Activated CD8-positive, alpha-beta memory T cell treated with anti-CD3 and anti-CD28 coated beads for 36 hours (primary cell): ENCODE measurements around the gene DNAH2. TPM values are rescaled to one million over a fixed set of nuclear protein-coding genes. Genes with fewer than 3 reads are reported as not detected.

Experiments used
- CTCF ChIA-PET: fragments of 350-600 bp; sonication (Branson Sonifier 250); formaldehyde crosslinking; loops from one replicate; lab custom pipeline; 2021; ENCODE audit warnings: antibody characterized with exemption; lab: Charles Lee
- POLR2A ChIA-PET: fragments of 350-600 bp; sonication (Branson Sonifier 250); formaldehyde crosslinking; loops from one replicate; lab custom pipeline; 2021; ENCODE audit warnings: antibody characterized with exemption; lab: Charles Lee
- total RNA-seq, 2 experiments: library from RNA; stranded (reverse); gene quantifications; one replicate each; pipeline ENCODE4 v1.2.3, GENCODE V29; 2021

Gene DNAH2, protein sequence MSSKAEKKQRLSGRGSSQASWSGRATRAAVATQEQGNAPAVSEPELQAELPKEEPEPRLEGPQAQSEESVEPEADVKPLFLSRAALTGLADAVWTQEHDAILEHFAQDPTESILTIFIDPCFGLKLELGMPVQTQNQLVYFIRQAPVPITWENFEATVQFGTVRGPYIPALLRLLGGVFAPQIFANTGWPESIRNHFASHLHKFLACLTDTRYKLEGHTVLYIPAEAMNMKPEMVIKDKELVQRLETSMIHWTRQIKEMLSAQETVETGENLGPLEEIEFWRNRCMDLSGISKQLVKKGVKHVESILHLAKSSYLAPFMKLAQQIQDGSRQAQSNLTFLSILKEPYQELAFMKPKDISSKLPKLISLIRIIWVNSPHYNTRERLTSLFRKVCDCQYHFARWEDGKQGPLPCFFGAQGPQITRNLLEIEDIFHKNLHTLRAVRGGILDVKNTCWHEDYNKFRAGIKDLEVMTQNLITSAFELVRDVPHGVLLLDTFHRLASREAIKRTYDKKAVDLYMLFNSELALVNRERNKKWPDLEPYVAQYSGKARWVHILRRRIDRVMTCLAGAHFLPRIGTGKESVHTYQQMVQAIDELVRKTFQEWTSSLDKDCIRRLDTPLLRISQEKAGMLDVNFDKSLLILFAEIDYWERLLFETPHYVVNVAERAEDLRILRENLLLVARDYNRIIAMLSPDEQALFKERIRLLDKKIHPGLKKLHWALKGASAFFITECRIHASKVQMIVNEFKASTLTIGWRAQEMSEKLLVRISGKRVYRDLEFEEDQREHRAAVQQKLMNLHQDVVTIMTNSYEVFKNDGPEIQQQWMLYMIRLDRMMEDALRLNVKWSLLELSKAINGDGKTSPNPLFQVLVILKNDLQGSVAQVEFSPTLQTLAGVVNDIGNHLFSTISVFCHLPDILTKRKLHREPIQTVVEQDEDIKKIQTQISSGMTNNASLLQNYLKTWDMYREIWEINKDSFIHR (N-terminal part only)
- total RNA-seq, result under 1 TPM; 0.10 to 0.23 TPM

DNA sequence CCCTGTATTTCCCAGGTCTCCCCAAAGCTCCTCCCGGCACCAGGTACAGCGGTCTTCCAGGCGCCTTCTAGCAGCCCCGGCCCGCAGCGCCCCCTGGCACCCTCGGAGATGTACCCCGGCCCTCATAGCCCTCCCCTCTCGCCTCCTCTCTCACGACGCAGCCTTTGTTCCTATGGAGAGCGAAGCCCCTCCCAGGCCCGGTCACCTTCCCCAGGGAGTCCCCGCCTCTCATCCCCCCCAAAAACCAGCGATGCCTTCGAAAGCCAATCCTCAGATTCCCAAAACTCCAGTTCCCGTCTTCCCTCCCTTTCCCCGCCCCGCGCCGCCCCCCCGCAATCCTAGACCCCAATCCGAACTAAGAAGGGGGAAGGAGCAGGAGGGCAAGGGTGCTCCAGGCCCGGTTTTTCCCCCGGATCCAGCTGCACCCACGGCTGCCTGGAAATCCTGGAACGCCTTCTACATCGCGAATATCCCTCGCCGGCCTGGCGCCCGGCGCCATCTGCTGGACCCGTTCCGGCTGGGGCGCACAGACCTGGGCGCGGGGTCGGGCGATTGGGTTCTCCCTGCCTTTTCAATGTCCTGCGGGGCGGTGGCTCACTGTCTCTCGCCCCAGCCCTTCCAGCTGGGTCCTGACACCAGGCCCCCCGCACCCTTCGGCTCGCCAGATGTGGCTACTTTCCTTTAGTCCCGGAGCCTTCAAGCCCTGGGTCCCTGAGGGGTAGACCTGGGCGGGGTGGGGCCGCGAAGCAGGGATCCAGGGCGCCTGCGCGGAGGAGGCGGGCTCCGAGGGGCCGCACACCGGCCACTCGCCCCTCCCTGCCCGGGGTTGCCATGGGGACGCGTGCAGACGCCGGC lies at the start of gene DNAH2:
TSS of gene DNAH2 (plus strand) at position 844 of the 855 bp plus-strand sequence. CDS start 1,991 bp downstream, outside the sequence.
- CTCF ChIA-PET, result interaction anchor here (0.9 to 1.4 kb wide), 4 partner anchors 14 to 280 kb away, joined by 3 to 4 read pairs (median 3); partner anchors contain the start of gene TP53
- POLR2A ChIA-PET, result interaction anchor here (0.5 to 0.6 kb wide), 2 partner anchors 36 to 45 kb away, joined by 5 read pairs; no protein-coding TSS in a partner anchor

DNA sequence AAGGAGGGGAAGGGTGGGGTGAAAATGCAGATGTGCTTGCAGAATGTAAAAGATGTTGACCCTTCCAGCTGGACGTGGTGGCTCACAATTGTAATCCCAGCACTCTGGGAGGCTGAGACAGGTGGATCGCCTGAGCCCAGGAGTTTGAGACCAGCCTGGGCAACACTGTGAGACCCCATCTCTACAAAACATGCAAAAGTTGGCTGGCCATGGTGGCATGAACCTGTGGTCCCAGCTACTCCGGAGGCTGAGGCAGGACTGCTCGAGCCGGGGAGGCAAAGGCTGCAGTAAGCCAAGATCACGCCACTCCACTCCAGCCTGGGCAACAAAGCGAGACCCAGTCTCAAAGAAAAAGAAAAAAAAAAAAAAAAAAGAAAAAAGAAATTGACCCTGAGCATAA lies 49.1 kb upstream of the DNAH2 start:
- POLR2A ChIA-PET, result interaction anchor here (0.7 kb wide), 1 partner anchor 1127 kb away, joined by 6 read pairs; no protein-coding TSS in a partner anchor
- CTCF ChIA-PET, result no interaction called here

DNA sequence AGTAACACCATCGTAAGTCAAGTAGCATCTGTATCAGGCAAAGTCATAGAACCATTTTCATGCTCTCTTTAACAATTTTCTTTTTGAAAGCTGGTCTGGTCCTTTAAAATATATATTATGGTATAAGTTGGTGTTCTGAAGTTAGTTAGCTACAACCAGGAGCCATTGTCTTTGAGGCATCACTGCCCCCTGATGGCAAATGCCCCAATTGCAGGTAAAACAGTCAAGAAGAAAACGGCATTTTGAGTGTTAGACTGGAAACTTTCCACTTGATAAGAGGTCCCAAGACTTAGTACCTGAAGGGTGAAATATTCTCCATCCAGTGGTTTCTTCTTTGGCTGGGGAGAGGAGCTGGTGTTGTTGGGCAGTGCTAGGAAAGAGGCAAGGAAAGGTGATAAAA lies 44.3 kb upstream of the DNAH2 start:
- POLR2A ChIA-PET, result interaction anchor here (1.0 kb wide), 1 partner anchor 15 kb away, joined by 8 read pairs; the partner anchor contains the start of genes TP53 and WRAP53
- CTCF ChIA-PET, result interaction anchor here (0.7 to 2.5 kb wide), 10 partner anchors 10 to 318 kb away, joined by 3 to 13 read pairs (median 4); partner anchors contain the start of genes ATP1B2, SAT2, TP53 and WRAP53

DNA sequence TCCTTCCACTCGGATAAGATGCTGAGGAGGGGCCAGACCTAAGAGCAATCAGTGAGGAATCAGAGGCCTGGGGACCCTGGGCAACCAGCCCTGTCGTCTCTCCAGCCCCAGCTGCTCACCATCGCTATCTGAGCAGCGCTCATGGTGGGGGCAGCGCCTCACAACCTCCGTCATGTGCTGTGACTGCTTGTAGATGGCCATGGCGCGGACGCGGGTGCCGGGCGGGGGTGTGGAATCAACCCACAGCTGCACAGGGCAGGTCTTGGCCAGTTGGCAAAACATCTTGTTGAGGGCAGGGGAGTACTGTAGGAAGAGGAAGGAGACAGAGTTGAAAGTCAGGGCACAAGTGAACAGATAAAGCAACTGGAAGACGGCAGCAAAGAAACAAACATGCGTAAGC lies 42.6 kb upstream of the DNAH2 start:
- POLR2A ChIA-PET, result no interaction called here
- CTCF ChIA-PET, result interaction anchor here (1.3 kb wide), 1 partner anchor 12 kb away, joined by 5 read pairs; the partner anchor contains the start of gene TP53

DNA sequence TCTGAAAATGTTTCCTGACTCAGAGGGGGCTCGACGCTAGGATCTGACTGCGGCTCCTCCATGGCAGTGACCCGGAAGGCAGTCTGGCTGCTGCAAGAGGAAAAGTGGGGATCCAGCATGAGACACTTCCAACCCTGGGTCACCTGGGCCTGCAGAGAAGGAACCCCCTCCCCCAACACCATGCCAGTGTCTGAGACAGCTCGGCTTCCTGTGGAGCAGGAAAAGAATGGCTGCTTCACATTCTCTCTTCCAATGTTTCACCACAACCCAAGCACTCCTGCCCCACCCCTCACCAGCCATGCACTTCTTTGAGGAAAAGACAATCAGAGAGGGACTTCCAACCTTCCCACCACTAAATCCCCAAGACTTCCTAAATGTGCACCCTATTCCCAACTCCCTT lies 41.0 kb upstream of the DNAH2 start:
- CTCF ChIA-PET, result interaction anchor here (1.3 kb wide), 1 partner anchor 11 kb away, joined by 5 read pairs; the partner anchor contains the start of gene TP53

DNA sequence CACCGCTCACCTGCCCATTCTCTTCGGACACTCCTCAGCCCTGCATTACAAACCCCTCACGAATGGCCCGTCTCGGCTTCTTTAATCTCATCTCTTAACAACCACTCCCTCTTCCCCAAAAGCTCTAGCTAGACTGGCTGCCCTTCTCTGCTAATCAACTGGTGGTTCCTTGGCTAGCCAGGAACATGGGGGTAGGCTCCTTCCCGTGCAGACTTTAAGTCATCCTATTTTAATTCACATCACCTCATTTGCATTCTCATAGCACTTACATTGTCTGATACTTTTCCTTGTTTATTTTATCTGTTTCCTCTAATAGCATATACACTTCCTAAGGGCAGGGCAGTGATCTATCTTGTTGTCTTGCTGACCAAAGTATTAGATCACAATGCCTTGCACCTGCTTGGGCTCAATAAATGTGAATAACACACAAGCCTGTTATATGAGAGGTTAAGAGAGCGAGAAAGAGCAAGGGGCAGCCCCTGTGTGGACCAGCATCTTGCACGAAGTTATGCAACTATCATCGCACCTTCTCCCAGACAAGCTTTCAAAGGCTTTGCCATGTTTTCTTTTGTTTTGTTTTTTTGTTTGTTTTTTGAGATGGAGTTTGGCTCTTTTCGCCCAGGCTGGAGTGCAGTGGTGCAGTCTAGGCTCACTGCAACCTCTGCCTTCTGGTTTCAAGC lies 40.0 kb upstream of the DNAH2 start:
- CTCF ChIA-PET, result no interaction called here
- POLR2A ChIA-PET, result interaction anchor here (0.7 kb wide), 1 partner anchor 72 kb away, joined by 6 read pairs; no protein-coding TSS in a partner anchor

More for the DNA sequence above, 41.0 kb upstream of the DNAH2 start:
- POLR2A ChIA-PET, result interaction anchor here (0.7 kb wide), 1 partner anchor 71 kb away, joined by 6 read pairs; no protein-coding TSS in a partner anchor

DNA sequence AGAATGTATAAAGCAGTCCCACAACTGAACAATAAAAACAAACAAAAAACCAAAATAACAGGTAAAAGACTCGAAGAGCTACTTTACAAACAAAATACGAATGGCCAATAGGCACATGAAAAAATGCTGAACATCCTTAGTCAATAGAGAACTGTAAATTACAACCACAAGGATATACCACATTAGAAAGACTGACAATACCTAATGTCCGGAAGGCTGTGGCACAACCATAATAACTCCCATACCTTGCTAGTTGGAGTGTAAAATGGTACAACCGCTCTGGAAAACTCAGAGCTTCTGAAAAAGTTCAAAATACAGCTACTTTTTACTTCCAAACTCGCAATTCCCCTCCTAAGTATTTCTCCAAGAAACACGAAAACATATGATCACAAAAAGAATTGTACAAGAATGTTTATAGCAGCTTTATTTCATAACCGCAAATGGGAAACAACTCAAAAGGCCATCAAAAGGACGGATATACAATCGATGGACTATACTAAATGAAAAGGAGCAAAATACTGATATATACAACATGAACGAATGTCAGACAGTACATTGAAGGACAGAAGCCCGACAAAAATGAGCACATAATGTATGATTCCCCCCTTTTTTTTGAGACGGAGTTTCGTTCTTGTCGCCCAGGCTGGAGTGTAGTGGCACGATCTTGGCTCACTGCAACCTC lies 32.6 kb upstream of the DNAH2 start:
- ChIA-PET POLR2A (interaction anchor here (0.6 to 4.3 kb wide), 5 partner anchors 34 to 300 kb away, joined by 3 to 41 read pairs (median 4); partner anchors contain the start of genes ATP1B2, CD68, MPDU1 and SAT2), CTCF (interaction anchor here (0.6 to 1.7 kb wide), 4 partner anchors 11 to 388 kb away, joined by 3 to 7 read pairs (median 4); partner anchors contain the start of gene SOX15)

DNA sequence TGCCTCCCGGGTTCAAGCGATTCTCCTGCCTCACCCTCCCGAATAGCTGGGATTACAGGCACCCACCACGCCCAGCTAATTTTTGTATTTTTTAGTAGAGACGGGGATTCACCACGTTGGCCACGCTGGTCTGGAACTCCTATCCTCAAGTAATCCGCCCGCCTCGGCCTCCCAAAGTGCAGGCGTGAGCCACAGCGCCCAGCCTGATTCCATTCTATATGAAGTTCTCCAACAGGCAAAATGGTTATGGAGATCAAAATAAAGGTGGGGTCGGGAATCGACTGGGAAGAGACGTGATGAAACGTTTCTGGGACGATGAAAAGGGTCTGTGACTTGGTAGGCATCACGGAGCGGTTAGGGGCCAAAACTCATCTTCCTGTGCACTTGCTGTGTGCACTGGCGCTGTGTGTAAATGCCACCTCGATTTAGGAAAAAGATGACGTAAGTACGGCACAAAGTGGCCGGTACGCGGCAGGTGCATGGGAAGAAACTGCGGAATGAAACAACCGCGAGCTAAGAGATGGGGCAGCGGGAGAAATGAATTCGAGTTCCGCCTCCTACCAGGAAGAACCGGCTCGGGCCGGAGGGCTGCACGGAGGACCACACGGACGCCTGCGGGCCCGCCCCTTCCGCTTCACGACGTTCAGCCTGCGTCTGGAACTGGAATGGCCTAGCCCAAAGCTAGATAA lies 31.9 kb upstream of the DNAH2 start:
- CTCF ChIA-PET, result interaction anchor here (1.3 to 3.5 kb wide), 8 partner anchors 12 to 282 kb away, joined by 3 to 21 read pairs (median 5); partner anchors contain the start of genes MPDU1, SAT2, SOX15 and TMEM256
- POLR2A ChIA-PET, result interaction anchor here (0.6 to 4.3 kb wide), 15 partner anchors 19 to 356 kb away, joined by 3 to 41 read pairs (median 5); partner anchors contain the start of genes ATP1B2, CD68, FXR2 and MPDU1

DNA sequence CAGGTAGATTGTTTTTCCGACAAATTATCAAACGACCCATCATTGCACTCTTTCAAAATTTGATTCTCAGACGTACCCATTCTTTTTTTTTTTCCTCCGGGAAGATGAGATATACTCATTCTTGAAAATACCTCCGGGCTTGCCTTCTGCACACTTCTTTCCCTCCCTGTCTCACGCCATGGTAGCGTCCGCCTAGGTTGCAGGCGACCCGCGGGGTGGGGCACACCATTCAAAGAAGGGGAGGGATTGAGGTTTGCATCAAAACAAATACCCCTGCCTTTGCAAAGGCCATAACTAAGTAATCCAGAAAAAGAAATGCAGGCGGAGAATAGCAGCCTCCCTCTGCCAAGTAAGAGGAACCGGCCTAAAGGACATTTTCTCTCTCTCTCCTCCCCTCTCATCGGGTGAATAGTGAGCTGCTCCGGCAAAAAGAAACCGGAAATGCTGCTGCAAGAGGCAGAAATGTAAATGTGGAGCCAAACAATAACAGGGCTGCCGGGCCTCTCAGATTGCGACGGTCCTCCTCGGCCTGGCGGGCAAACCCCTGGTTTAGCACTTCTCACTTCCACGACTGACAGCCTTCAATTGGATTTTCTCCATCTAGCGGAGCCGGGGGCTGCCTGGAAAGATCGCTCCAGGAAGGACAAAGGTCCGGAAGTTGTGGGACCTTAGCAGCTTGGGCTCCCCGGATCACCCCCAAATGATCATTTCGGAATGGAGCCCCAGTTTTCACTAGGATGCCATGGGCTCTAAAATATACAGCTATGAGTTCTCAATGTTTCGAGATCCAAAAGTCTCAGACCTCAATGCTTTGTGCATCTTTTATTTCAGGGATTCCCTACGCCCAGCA lies 31.1 kb upstream of the DNAH2 start:
- CTCF ChIA-PET, result interaction anchor here (0.5 to 3.5 kb wide), 20 partner anchors 11 to 626 kb away, joined by 3 to 21 read pairs (median 4); partner anchors contain the start of genes FXR2, MPDU1, SAT2 and TMEM256
- POLR2A ChIA-PET, result interaction anchor here (0.5 to 4.3 kb wide), 25 partner anchors 18 to 538 kb away, joined by 3 to 41 read pairs (median 6); partner anchors contain the start of genes ATP1B2, CD68, FXR2 and MPDU1

DNA sequence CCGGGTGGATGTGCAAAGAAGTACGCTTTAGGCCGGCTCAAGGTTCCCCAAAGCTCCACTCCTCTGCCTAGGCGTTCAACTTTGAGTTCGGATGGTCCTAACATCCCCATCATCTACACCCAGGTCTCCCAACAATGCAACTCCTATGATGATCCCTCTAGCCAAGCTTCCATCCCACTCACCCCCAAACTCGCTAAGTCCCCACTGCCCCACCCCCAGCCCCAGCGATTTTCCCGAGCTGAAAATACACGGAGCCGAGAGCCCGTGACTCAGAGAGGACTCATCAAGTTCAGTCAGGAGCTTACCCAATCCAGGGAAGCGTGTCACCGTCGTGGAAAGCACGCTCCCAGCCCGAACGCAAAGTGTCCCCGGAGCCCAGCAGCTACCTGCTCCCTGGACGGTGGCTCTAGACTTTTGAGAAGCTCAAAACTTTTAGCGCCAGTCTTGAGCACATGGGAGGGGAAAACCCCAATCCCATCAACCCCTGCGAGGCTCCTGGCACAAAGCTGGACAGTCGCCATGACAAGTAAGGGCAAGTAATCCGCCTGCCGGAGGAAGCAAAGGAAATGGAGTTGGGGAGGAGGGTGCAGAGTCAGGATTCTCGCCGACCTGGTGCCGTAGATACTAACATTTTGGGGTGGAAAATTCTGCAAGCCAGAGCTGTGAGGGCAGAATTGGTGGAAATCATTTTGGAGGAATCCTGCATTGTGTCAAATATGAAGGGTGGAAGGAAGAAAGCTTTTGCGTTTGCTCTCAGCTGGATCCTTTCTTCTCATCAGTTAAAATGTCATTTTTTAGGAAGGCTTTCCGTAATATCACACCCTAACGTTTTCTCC lies 30.3 kb upstream of the DNAH2 start, which contains the start of gene TP53:
TSS of gene TP53 (minus strand) at position 419 of the 836 bp plus-strand sequence. CDS start 10,896 bp downstream, outside the sequence.
- POLR2A ChIA-PET, result interaction anchor here (0.5 to 4.3 kb wide), 23 partner anchors 14 to 537 kb away, joined by 3 to 41 read pairs (median 6); partner anchors contain the start of genes ATP1B2, CD68, FXR2 and MPDU1
- CTCF ChIA-PET, result interaction anchor here (0.5 to 3.5 kb wide), 31 partner anchors 12 to 627 kb away, joined by 3 to 21 read pairs (median 4); partner anchors contain the start of genes CD68, CNTROB, FXR2 and MPDU1

DNA sequence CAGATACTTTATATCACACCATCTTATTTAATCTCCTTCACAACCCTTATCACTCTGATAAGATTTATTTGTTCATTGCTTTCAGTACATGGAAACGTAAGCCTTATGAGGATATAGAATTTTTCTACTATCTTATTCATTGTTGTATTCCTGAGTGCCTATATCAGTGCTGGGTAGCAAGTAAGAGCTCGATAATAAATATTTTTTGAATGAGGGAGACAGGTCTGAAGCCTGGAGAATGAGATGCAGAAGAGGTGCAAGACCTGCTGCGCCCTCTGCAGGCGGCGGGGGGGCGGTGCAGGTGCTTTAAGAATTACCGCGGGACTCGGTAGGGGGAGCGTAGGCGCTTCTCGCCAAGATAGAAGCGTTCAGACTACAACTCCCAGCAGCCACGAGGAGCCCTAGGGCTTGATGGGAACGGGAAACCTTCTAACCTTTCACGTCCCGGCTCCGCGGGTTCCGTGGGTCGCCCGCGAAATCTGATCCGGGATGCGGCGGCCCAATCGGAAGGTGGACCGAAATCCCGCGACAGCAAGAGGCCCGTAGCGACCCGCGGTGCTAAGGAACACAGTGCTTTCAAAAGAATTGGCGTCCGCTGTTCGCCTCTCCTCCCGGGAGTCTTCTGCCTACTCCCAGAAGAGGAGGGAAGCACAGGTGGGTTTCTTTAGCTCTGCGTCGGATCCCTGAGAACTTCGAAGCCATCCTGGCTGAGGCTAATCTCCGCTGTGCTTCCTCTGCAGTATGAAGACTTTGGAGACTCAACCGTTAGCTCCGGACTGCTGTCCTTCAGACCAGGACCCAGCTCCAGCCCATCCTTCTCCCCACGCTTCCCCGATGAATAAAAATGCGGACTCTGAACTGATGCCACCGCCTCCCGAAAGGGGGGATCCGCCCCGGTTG lies 29.4 kb upstream of the DNAH2 start, which contains the start of gene WRAP53:
TSS of gene WRAP53 (plus strand) at position 570 of the 900 bp plus-strand sequence. CDS start at position 742, 172 bp downstream.
- CTCF ChIA-PET, result interaction anchor here (0.6 to 3.5 kb wide), 25 partner anchors 12 to 431 kb away, joined by 3 to 21 read pairs (median 4); partner anchors contain the start of genes CD68, CNTROB, FXR2 and MPDU1

More for the DNA sequence above, 29.4 kb upstream of the DNAH2 start, which contains the start of gene WRAP53:
- POLR2A ChIA-PET, result interaction anchor here (0.7 to 4.3 kb wide), 15 partner anchors 15 to 485 kb away, joined by 3 to 41 read pairs (median 8); partner anchors contain the start of genes CD68, FXR2, MPDU1 and POLR2A
